K562 (cell line): Measurements from ENCODE around the gene LYST. TPM values are rescaled to one million over a fixed set of nuclear protein-coding genes. Genes with fewer than 3 reads are reported as not detected.

ENCODE experiments used
- ATAC-seq: fragments of 200-7000 bp; cut with Tn5 transposase; 3 replicates; pipeline ENCODE4 v1.9.1; 2020; ENCODE audit warnings: moderate library complexity
- BruUV-seq: library from RNA; stranded (reverse); fragments of 400-500 nt; replicated peaks from 2 replicates; lab custom pipeline; 2021; lab: Mats Ljungman, UMichigan
- CTCF ChIA-PET: fragments of 300-600 bp; formaldehyde crosslinking; extraction: SDS; loops from one replicate; lab custom pipeline; 2021; ENCODE audit warnings: low intra/inter-chr PET ratio; lab: Yijun Ruan, JAX
- POLR2A ChIA-PET: fragments of 300-600, 350-650 bp; sonication (Branson Sonifier 250); formaldehyde crosslinking; extraction: SDS; loops from one replicate; lab custom pipeline; 2021; ENCODE audit warnings: antibody characterized with exemption, inconsistent platforms; lab: Yijun Ruan, JAX
- DNase-seq, 4 experiments: peaks; one replicate each; pipeline versions ENCODE4 v3.0.0 to v3.0.0-alpha.2; 2011 to 2018; ENCODE audit warnings: low spot score in 3 of 4, mixed read lengths in 3 of 4; ENCODE audit errors: extremely low read depth in 1 of 4
- FAIRE-seq: peaks from 2 replicates; lab custom pipeline; 2011; peaks lifted over from hg19 to GRCh38; lab: Jason Lieb, UNC
- H2AFZ ChIP-seq: 2 replicates; pipeline ENCODE4 v1.6.0; 2011; ENCODE audit warnings: low read depth, low read length, control low read depth, inconsistent platforms
- H3K27ac ChIP-seq: fragments of 200-600 bp; 3 replicates; pipeline ENCODE4 v1.8.0; 2011; ENCODE audit warnings: low read depth, mild to moderate bottlenecking, control low read depth, inconsistent platforms, low read length, moderate library complexity, mixed read lengths; ENCODE audit errors: extremely low read depth
- H3K27me3 ChIP-seq, 2 experiments: fragments of 300-600 bp in 1 of 2; 2 replicates in 1 of 2; 3 replicates in 1 of 2; pipeline versions ENCODE4 v1.6.0 to v1.8.0; 2011; ENCODE audit warnings: inconsistent platforms in 2 of 2, low read length in 2 of 2, mild to moderate bottlenecking in 1 of 2, mixed read lengths in 1 of 2, moderate library complexity in 1 of 2; ENCODE audit not compliant: control insufficient read depth in 2 of 2, insufficient read depth in 2 of 2
- H3K36me3 ChIP-seq: fragments of 300-600 bp; 3 replicates; pipeline ENCODE4 v1.8.0; 2011; ENCODE audit warnings: mild to moderate bottlenecking, low read length, inconsistent platforms; ENCODE audit not compliant: control insufficient read depth, insufficient read depth
- H3K4me1 ChIP-seq, 2 experiments: fragments of 200-600 bp in 1 of 2; replicated peaks in 1 of 2; 2 replicates in 1 of 2; 3 replicates in 1 of 2; pipeline versions ENCODE4 v1.5.1 to v1.8.0; 2011; ENCODE audit warnings: inconsistent platforms in 2 of 2, low read length in 2 of 2, mild to moderate bottlenecking in 1 of 2, mixed read lengths in 1 of 2, moderate library complexity in 1 of 2; ENCODE audit not compliant: control insufficient read depth in 2 of 2, insufficient read depth in 2 of 2
- H3K4me2 ChIP-seq: 2 replicates; pipeline ENCODE4 v1.6.1; 2011; ENCODE audit warnings: low read length, control low read depth, inconsistent platforms, mixed read lengths; ENCODE audit not compliant: insufficient read depth
- H3K4me3 ChIP-seq: fragments of 200-600 bp; sonication (generic), shearing (Covaris generic); 2 replicates; pipeline ENCODE4 v1.5.1; 2016; ENCODE audit warnings: control low read depth, inconsistent platforms
- H3K79me2 ChIP-seq: fragments of 200-600 bp; 3 replicates; pipeline ENCODE4 v1.8.0; 2011; ENCODE audit warnings: low read length, inconsistent platforms; ENCODE audit not compliant: control insufficient read depth, insufficient read depth
- H3K9ac ChIP-seq, 2 experiments: 2 replicates each; pipeline versions ENCODE4 v1.6.0 to v1.6.1; 2011; ENCODE audit warnings: low read depth in 2 of 2, low read length in 2 of 2, control low read depth in 1 of 2, inconsistent platforms in 1 of 2, mild to moderate bottlenecking in 1 of 2, mixed read lengths in 1 of 2; ENCODE audit not compliant: insufficient read depth in 1 of 2
- H3K9me1 ChIP-seq: one replicate; pipeline ENCODE4 v1.6.0; 2011; ENCODE audit warnings: inconsistent platforms, mild to moderate bottlenecking, low read length, moderate library complexity; ENCODE audit not compliant: control insufficient read depth, insufficient read depth
- H3K9me3 ChIP-seq: replicated peaks from 2 replicates; pipeline ENCODE4 v1.5.1; 2011; ENCODE audit warnings: low read depth, low read length, inconsistent platforms; ENCODE audit not compliant: control insufficient read depth, insufficient read depth
- H4K20me1 ChIP-seq: replicated peaks from 2 replicates; pipeline ENCODE4 v1.6.1; 2011; ENCODE audit warnings: low read length, inconsistent platforms, mixed read lengths; ENCODE audit not compliant: control insufficient read depth, insufficient read depth
- ARID2 ChIP-seq: fragments of 450-650 bp; IDR thresholded peaks from 2 replicates; pipeline ENCODE4 v1.6.1; 2017; ENCODE audit warnings: antibody characterized with exemption, mild to moderate bottlenecking
- MTA1 ChIP-seq: fragments of 450-650 bp; IDR thresholded peaks from 2 replicates; pipeline ENCODE4 v1.6.1; 2017; ENCODE audit warnings: borderline replicate concordance
- POLR2A ChIP-seq: fragments of 450-650 bp; conservative IDR thresholded peaks from 2 replicates; pipeline ENCODE4 v1.6.1; 2016
- PRPF4 ChIP-seq: fragments of 200-400 bp; formaldehyde crosslinking; IDR thresholded peaks from one replicate; pipeline ENCODE4 v1.6.1; 2017; ENCODE audit warnings: low read length, low read depth, mild to moderate bottlenecking; ENCODE audit not compliant: insufficient read depth, poor library complexity, severe bottlenecking
- SP1 ChIP-seq: sonication (generic); formaldehyde crosslinking; IDR thresholded peaks from 2 replicates; pipeline ENCODE4 v1.8.1; 2022; ENCODE audit warnings: mild to moderate bottlenecking, missing genetic modification reagents
- SPI1 ChIP-seq: IDR thresholded peaks from 2 replicates; pipeline ENCODE4 v1.6.1; 2011; ENCODE audit warnings: low read depth, low read length, control low read depth, borderline replicate concordance
- ZBTB33 ChIP-seq: sonication (generic); formaldehyde crosslinking; IDR thresholded peaks from 2 replicates; pipeline ENCODE4 v1.8.1; 2023; ENCODE audit warnings: mild to moderate bottlenecking, missing genetic modification reagents
- in situ Hi-C: fragments of 300-500 bp; cut with MboI; formaldehyde crosslinking; loops from 4 replicates; pipeline ENCODE4 v1.15.0; 2018; ENCODE audit warnings: inconsistent platforms, mixed read lengths
- intact Hi-C: fragments of 100-400 bp; cut with micrococcal nuclease; formaldehyde crosslinking; loops from 2 replicates; pipeline ENCODE4 v1.14.2; 2022
- polyA plus RNA-seq, 8 experiments: library from polyadenylated mRNA; depleted of rRNA in 4 of 8; stranded (reverse) in 5 of 8; unstranded in 3 of 8; fragments of >200 nt; fragmentation: Nextera tagmentation in 2 of 8; fragmentation: Illumina TruSeq in 1 of 8; extraction: Ambion mirVana in 2 of 8; extraction: Trizol in 1 of 8; gene quantifications; 2 replicates each; pipeline versions ENCODE4 v1.2.1 to v1.2.3, GENCODE V29; 2011 to 2014; ENCODE audit warnings: inconsistent platforms in 1 of 8, missing spikeins in 1 of 8
- total RNA-seq, 7 experiments: library from RNA; depleted of rRNA in 6 of 7; stranded (reverse); fragments of >200 nt in 6 of 7; fragmentation: Illumina TruSeq in 2 of 7; extraction: Trizol in 2 of 7; gene quantifications; 2 replicates each; pipeline versions ENCODE4 v1.2.1 to v1.2.3, GENCODE V29; 2011 to 2021; ENCODE audit warnings: low replicate concordance in 1 of 7

The LYST gene
- total and polyA plus RNA-seq, 9 of the 15 experiments (the other 6 are each of a cell fraction or from before 2014, with no cell fraction given), result 0.73 to 2.4 (median 1.4) TPM

DNA sequence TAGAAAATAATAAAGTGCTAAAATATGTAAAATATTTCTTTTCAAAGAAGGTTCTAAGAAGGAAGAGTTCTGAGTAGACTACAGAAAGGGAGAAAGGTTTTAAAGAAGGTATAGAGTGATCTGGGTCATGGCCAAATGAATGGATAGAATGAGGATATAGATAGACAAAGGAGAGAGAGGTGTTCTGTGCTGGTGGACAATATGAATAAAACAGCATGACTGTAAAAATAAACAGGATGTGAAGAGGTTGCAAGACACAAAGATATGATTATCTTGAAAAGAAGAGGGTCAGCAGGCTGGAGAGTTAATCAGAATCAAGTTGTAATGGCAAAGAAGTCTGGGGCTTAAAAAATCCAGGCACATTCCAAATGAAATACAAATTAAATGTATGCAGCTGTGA lies 130.4 kb downstream of the LYST start:
- intact Hi-C loops (loop anchor here (5.0 kb wide), 1 partner anchor 644 kb away; no protein-coding TSS in a partner anchor), in situ Hi-C loops (loop anchor here (10.0 kb wide), 1 partner anchor 221 kb away; no protein-coding TSS in a partner anchor)
- Histone ChIP-seq H3K27me3 (peaks cover 4 to 5% of the 10 kb centered on the region in 2 experiments; a peak in 3 of 5 replicates), H3K36me3 (no peaks in the 10 kb centered on the region), H3K4me3 (no peak overlapping the region), H3K9me3 (no peaks in the 10 kb centered on the region), H4K20me1 (no peaks in the 10 kb centered on the region), H3K79me2 (no peaks in the 10 kb centered on the region), H3K27ac (no peak overlapping the region), H3K9me1 (no peaks in the 10 kb centered on the region), H2AFZ (no peak overlapping the region), H3K4me2 (no peak overlapping the region), H3K4me1 (no peaks in the 10 kb centered on the region), H3K9ac (no peak overlapping the region)
- DNase-seq (no peak), FAIRE-seq (no peak), ATAC-seq (no peak)
- CTCF ChIA-PET, result no interaction called here
- POLR2A ChIA-PET, result no interaction called here
- BruUV-seq, result no TSS peak
- TF ChIP-seq POLR2A (no peak), SP1 (CRISPR knock-in tag) (no peak), PRPF4 (no peak), MTA1 (no peak), ZBTB33 (CRISPR knock-in tag) (no peak), SPI1 (no peak), ARID2 (no peak)
